GM18858 (cell line): ENCODE data around the gene LRR1.
"Not testable (repeated sequence)": the region's sequence is repeated elsewhere in the genome, so short reads cannot be mapped to it uniquely, and the experiment has no call there.

ENCODE experiments used
- ATAC-seq: cut with Tn5 transposase; IDR thresholded peaks from one replicate; pipeline ENCODE4 v1.9.1; 2021; ENCODE audit not compliant: unreplicated experiment

The LRR1 gene, protein sequence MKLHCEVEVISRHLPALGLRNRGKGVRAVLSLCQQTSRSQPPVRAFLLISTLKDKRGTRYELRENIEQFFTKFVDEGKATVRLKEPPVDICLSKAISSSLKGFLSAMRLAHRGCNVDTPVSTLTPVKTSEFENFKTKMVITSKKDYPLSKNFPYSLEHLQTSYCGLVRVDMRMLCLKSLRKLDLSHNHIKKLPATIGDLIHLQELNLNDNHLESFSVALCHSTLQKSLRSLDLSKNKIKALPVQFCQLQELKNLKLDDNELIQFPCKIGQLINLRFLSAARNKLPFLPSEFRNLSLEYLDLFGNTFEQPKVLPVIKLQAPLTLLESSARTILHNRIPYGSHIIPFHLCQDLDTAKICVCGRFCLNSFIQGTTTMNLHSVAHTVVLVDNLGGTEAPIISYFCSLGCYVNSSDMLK

DNA sequence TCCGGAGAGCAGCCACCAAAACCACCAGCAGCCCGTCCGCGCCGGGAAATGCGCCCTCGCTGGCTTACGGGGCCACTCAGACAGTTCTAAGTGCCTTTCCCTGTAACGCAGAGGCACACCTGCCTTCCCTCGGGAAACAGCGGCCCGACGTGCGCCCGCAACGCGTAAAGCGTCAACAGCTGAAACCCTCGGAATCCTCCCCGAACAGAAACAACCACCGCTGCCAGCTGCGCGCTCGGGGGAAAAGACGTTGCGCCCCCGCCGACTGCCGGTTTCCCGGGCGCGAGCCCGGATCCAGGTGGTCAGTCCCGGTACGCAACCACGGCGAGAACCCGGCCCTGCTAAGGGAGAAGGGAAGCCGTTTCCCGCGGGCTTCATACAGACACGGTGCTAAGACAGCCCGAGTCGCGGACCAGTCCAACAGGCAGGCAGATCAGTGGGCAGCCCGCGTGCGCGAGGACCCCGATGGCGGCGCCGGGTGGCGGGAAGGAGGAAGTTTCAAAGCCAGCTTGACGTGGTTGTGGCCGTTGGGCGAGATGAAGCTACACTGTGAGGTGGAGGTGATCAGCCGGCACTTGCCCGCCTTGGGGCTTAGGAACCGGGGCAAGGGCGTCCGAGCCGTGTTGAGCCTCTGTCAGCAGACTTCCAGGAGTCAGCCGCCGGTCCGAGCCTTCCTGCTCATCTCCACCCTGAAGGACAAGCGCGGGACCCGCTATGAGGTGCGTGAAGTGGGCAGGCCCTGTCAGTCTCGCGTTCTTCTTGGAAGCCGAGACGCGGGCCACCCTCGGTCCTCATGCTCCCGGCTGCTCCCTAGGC, at the start of gene LRR1:
Gene LRR1, plus strand, starts transcription at position 456 of the 816 bp plus-strand sequence. Its CDS starts 81 bp downstream, at position 537.
- ATAC-seq, result peak; percentile 33

DNA sequence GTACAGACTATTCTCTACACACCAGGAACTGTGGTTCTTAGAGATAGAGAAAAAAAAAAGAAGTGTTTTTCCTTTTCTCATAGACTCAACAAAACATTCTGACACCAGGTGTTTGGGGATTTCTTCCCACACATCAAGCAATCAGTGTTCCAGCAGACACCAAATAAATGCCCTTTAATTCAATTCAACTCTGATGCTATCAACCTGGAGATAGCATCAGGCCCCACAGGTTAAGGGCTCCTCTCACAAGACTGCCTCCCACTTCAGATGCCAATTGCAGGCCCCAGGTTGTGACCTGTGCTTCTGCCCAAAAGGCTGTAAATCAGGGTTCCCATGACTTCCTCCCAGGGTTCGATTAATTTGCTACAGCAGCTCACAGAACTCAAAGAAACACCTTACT, 49.3 kb upstream of the LRR1 start:
- ATAC-seq, result no peak

DNA sequence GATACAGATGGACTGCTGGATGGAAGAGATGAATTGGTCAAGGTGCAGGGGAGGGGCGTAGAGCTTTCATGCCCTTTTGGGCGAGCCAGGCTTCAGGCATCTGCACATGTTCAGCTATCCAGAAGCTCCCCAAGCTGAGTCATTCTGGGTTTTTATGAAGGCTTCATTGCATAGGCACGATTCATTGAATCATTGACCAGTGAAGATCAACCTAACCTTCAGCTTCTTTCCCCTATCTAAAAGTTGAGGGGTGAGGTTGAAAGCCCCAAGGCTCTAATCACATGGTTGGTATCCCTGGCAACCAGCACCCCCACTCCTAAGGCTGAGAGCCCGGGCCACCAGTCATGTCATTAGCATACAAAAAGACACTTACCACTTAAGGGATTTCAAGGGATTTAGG, 48.9 kb upstream of the LRR1 start:
- no peak for ATAC-seq

DNA sequence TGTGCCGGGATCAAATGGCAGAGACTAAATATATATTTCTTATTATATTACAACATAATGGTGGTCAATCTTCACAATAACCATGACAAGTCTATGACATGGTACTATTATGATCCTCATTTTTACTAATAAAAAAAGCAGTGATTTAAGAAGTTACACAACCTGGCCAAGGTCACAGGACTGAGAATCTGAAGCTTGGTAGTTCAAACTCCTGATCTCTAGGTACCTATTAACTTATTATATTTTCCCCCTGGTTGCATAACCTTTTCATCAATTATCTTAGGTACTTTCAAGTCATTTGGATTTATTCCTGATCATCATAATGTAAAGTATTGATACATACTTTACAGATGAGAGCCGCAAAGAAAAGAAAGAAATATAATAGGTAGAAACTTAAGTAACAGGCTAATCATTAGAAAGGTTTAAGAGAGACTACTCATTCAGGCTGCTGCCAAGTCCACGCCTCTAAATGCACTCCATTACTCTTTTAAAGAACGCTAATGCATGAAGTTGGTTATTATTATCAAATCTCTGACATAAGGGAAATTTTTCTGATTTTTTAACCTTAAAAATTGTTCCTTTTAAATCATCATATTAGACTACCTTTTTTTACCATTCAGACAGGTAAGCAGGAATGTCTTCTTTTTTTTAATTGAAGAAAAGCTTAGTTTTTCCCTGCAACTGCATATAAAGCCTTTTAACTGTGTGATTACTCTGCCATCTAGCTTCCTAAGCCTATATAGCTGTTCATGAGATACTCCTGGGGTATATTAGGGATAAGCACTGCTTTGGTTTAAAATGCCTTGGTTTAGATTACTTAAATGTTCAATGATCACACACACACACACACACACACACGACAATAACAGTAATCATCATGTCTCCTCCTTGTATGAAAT, 48.2 kb upstream of the LRR1 start:
- ATAC-seq, result no peak

DNA sequence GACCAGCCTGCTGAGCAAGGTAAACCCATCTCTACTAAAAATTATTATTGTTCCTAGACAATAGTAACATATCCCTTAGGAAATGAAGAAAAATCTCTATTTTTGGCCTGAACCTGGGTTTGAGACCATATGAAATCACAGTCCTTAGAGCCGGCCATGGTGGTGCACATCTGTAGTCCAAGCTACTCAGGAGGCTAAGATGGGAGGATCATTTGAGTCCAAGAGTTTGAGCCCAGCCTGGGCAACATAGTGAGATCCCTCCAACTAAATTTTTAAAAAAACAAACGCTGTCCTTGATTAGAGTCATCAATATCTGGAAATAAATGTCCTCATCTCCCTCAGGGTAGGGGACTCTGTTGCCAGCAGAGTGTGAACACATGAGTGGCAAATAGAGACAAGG, 47.2 kb upstream of the LRR1 start:
- no peak for ATAC-seq

DNA sequence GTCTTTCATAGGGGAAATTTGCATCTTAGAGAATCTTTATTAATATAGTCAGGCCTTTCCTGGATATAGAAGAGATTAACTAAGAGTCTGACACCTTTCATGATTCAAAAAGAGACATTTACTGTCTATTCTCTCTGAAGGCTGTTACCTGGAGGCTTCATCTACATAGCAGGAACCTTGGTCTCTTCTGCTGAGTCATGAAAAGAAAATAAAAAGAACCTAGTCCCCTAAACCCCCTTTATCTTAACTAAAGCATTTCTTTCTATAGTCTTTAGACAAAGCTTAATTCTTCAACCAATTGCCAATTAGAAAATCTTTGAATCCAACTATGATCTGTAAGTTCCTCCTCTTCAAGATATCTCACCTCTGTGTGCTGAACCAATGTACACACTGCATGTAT, 45.6 kb upstream of the LRR1 start:
- no peak for ATAC-seq

DNA sequence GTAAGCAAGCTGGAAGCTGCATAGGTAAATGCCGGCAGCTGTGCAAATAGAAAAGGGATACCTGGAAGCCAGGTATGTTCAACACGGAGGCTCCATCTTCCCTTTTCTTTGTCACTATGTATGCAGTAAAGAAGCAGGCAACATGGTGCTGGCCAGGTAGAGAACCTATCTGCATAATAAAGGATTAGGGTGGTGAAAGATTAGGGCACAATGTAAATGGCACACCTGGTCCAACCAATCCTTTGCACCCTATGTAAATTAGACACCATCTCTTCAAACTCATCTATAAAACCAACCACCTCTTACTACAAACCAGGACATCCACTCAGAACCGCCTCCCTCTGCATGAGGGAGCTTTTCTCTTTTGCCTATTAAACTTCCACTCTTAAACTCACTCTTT, 44.8 kb upstream of the LRR1 start:
- no peak for ATAC-seq

DNA sequence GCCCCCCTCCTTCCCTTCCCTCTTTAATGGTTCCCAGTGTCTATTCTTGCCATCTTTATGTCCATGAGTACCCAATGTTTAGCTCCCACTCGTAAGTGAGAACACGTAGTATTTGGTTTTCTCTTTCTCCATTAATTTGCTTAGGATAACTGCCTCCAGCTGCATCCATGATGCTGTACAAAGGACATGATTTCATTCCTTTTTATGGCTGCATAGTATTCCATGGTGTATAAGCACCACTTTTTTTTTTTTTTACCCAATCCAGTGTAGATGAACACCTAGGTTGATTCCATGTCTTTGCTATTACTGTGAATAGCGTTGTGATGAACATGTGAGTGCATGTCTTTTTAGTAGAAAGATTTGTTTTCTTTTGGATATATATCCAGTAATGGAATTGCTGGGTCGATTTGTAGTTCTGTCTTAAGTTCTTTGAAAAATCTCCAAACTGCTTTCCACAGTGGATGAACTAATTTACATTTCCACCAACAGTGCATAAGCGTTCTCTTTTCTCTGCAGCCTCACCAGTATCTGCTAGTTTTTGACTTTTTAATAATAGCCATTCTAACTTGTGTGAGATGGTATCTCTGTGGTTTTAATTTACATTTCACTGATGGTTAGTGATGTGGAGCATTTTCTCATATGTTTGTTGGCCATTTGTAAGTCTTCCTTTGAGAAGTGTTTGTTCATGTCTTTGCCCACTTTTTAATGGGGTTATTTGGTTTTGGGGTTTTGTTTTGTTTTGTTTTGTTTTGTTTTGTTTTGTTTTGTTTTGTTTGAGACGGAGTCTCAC, 38.6 kb upstream of the LRR1 start:
- no peak for ATAC-seq

DNA sequence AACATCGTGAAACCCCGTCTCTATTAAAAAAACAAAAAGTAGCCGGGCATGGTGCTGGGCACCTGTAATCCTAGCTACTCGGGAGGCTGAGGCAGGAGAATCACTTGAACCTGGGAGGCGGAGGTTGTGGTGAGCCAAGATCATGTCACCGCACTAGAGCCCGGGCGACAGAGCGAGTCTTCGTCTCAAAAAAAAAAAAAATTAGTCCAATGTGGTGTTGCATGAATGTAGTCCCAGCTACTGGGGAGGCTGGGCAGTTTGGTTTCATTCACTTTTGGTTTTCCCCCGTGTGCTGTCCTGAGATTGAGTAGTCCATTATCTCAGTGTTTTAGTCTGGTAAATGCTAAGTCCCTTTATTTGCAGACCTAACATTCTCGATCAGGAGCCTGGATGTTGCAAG, 32.0 kb upstream of the LRR1 start:
- no peak for ATAC-seq

DNA sequence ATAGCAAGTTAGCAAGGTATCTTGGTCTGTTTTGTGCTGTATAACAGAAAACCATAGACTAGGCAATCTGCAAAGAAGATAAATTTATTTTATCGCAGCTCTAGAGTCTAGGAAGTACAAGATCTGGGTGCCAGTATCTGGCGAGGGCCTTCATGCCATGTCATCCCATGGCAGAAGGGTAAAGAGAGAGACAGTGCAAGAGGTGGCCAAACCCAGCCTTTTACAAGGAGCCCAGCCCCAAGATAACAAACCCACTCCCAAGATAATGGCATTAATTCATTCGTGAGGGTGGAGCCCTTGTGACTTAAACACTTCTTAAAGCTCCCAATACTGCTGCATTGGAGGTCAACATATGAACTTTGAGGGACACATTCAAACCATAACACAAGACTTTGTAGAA, 29.5 kb upstream of the LRR1 start:
- no peak for ATAC-seq

DNA sequence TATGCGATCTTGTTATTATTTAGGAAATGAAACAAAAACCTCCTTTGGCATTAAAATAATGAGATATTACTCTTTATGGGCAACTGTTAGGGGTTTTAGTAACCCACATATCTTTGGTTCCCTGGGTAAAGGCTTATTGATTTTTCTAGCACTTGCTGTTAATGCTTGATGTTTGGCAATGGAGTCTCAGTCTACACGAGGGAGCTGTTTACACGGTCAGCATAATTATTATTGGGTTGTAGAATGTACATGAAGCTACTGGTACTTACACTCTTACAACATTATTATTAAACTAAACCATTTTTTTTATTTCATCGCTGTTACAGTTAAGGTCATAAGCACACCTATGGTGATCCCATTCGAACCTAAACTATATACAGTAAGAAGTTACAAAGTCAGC, 24.7 kb upstream of the LRR1 start:
- no peak for ATAC-seq

DNA sequence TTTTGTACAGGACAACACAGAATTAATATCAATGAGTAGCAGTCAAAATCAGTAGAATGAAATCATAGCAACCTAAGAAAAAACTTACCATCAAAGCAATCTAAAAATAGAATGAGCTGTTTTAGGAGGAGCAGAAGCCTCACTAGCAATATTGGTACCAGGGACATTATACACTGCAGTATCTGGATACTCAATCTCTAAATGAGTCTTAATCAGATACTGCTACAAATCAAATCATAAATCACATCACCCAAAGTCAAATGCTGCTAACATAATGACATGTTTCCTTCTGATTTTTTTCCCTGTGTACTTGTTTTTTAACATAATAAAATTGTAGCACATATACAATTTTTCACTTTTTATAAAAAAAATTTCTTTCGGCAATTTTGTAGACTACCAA, 20.6 kb upstream of the LRR1 start:
- ATAC-seq, result no peak

DNA sequence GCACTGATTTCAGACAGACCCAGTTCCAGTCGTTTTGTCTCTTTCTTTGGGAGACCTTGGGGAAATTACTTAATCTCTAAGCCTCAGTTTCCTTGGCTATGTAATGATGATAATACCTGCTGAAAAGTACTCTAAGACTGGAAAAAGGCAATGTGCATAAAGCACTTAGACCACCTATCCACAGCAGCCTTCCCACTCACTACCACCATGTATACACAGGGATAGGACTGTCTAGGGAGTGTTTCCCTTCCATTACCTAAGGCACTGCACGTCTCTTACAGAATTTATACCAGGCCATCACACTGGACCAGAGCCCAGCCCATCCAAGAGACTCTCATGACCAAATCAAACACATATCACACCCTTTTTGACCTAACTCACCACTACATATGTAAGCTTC, 18.9 kb upstream of the LRR1 start:
- no peak for ATAC-seq

DNA sequence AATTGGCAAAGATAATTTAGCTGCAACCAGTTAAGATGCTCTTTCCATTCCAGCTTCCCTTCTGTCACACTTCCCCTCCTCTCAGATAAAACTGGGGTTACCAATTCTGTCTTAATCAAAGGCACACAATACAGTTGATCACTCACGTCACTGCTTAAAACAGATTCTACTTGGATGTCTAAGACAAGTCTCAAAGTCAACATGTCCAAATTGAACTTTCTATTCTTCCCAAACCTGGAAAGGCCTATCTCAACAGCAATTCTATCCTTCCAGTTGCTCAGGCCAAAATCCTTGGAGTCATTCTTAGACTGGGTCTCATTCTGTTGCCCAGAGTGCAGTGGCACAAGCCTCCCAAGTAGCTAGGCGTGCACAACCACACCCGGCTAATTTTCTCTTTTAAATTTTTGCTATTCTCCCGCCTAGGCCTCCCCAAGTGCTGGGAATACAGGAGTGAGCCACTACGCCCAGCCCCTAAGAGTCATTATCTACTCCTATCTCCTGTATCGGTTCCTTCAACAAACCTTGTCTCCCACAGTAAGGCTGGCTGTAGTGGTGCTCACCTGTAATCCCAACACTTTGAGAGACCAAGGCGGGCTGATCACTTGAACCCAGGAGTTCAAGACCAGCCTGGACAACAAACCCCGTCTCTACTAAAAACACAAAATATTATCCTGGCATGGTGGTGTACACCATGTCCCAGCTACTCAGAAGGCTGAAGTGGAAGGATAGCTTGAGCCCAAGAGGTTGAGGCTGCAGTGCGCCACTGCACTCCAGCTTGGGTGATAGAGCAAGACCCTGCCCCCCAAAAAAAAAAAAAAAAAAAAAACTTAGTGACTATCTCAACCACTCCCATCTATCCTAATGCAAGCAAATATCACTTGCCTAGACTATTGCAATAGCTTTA, 17.3 kb upstream of the LRR1 start:
- no peak for ATAC-seq

DNA sequence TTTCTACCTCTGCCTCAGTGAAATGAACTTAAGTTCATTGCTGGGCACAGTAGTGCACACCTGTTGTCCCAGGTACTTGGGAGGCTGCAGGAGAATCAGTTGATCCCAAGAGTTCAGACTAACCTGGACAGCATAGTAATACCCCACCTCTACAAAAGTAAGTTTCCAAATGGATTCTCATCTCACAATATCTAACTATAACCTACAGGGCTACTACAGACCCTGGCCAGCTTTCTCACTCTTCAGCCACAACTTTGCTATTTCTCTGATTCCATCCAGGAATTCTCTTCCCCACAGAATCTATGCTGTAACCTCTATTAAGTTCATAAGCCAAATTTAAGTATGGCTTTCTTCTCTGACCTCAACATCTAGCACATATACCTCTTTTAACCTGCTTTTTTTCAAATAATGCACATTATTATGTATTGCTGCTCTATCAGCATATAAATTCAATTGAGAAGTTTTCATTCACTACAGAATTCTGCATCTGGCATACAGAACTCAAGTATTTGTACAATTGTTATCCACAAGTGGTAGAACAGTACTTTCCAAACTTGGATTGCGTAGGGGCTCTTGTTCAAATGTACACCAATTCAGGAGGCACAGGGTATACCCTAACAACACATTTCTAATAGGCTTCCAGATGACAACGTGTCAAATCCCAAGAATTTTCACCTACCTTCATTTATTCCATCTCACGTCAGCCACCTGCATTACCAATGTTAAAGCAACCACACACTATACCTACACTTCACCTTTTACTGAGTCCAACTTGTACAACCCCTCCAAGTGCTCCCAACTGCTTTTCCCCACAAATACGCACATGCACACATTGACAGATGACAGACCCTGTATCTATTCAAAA, 16.4 kb upstream of the LRR1 start:
- ATAC-seq, result no peak

DNA sequence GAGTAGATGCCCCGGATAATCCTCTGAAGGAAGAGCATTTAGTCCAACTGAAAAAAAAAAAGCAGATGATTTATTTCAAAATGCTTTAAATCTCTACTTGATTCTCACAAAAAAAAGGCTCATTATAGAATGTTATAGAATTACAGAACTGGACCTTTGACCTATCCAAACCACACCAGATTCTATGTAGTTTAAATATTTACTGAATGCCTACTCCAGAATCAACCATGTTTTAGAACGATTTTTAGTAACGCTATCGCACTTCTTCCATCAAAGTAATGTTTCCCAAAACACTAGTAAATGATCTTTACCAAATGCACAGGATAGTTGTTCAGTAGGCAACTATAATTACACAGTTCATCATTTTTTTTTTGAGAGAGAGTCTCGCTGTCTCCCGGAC, 15.1 kb upstream of the LRR1 start:
- ATAC-seq, result no peak

DNA sequence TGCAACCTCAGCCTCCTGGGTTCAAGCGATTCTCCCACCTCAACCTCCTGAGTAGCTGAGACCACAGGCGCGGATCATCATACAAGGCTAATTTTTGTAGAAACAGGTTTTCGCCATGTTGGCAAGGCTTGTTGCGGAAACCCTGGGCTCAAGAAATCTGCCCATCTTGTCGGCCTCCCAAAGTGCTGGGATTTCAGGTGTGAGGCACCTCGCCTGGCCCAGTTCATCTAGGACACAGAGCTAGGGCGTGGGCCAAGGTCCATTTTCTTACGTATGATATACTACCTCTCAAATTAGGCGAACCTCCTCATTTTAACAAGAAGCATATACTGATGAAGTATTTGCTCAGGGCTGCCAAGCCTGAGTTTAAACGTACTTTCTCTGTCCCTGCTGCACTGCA, 14.7 kb upstream of the LRR1 start:
- no peak for ATAC-seq

DNA sequence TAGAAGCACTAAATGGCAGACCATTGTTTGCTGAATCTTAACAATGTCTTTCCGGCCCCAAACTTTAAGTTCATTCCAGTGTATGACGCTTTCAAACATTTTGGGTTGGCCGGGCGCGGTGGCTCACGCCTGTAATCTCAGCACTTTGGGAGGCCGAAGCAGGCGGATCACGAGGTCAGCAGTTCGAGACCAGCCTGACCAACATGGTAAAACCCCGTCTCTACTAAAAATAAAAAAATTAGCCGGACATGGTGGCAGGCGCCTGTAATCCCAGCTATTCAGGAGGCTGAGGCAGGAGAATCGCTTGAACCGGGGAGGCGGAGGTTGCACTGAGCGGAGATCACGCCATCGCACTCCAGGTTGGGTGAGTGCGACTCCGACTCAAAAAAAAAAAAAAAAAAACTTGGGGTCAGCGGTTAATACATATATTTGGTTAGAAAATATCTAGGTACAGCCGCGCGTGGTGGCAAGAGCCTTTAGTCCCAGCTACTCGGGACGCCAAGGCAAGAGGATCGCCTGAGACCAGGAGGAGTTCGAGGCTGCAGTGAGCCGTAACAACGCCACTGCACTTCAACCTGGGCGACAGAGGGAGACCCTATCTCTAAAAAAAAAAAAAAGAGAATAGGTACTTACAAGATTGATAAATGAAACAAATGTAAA, 13.6 kb upstream of the LRR1 start:
- ATAC-seq, result not testable (repeated sequence)
